H1 (cell line): ENCODE measurements around the gene RHBDF1. TPM values are rescaled to one million over a fixed set of nuclear protein-coding genes. Genes with fewer than 3 reads are reported as not detected.

Source experiments
- CTCF ChIA-PET: fragments of 300-600 bp; sonication (Branson Sonifier 250); formaldehyde crosslinking; loops from one replicate; lab custom pipeline; 2021; ENCODE audit not compliant: partially characterized antibody; lab: Charles Lee
- POLR2A ChIA-PET: fragments of 300-600 bp; sonication (Branson Sonifier 250); formaldehyde crosslinking; loops from one replicate; lab custom pipeline; 2021; ENCODE audit warnings: inconsistent platforms; ENCODE audit not compliant: partially characterized antibody; lab: Charles Lee
- DNase-seq, 2 experiments: peaks; one replicate each; pipeline versions ENCODE4 v3.0.0 to v3.0.0-alpha.2; 2010 to 2022; ENCODE audit warnings: low spot score in 2 of 2, low read depth in 1 of 2, mixed read lengths in 1 of 2
- FAIRE-seq: peaks from 2 replicates; lab custom pipeline; 2011; peaks lifted over from hg19 to GRCh38; lab: Jason Lieb, UNC
- H2AFZ ChIP-seq: 2 replicates; pipeline ENCODE4 v1.8.1; 2012; ENCODE audit warnings: low read length, inconsistent platforms
- H2AK5ac ChIP-seq: 2 replicates; pipeline ENCODE4 v1.6.1; 2013; ENCODE audit warnings: low read depth, low read length
- H2BK120ac ChIP-seq: replicated peaks from 2 replicates; pipeline ENCODE3; 2013; ENCODE audit warnings: low read depth, low read length, inconsistent platforms
- H2BK12ac ChIP-seq: 2 replicates; pipeline ENCODE4 v1.6.1; 2013; ENCODE audit warnings: low read depth, low read length
- H2BK15ac ChIP-seq: 2 replicates; pipeline ENCODE4 v1.6.1; 2013; ENCODE audit warnings: low read length
- H2BK20ac ChIP-seq: 2 replicates; pipeline ENCODE4 v1.6.1; 2013; ENCODE audit warnings: low read length
- H2BK5ac ChIP-seq: 2 replicates; pipeline ENCODE4 v1.6.1; 2013; ENCODE audit warnings: low read depth, low read length
- H3K14ac ChIP-seq: 2 replicates; pipeline ENCODE4 v1.6.1; 2013; ENCODE audit warnings: inconsistent platforms; ENCODE audit not compliant: insufficient read length
- H3K18ac ChIP-seq: 2 replicates; pipeline ENCODE4 v1.6.1; 2013; ENCODE audit warnings: low read length; ENCODE audit errors: extremely low read depth
- H3K23ac ChIP-seq: 2 replicates; pipeline ENCODE4 v1.6.1; 2013; ENCODE audit warnings: inconsistent platforms; ENCODE audit not compliant: insufficient read length
- H3K23me2 ChIP-seq: 2 replicates; pipeline ENCODE4 v1.6.1; 2013; ENCODE audit warnings: low read depth, low read length
- H3K27ac ChIP-seq: 2 replicates; pipeline ENCODE4 v1.6.1; 2011; ENCODE audit warnings: low read depth, low read length, inconsistent platforms
- H3K27me3 ChIP-seq, 4 experiments: replicated peaks in 1 of 4; 1 replicate in 1 of 4; 2 replicates in 3 of 4; pipeline versions ENCODE4 v1.6.1 to v1.8.1; 2011 to 2013; ENCODE audit warnings: low read length in 3 of 4, mild to moderate bottlenecking in 3 of 4, inconsistent platforms in 2 of 4, mixed read lengths in 2 of 4, moderate library complexity in 1 of 4; ENCODE audit not compliant: control insufficient read depth in 3 of 4, insufficient read depth in 3 of 4; ENCODE audit errors: extremely low read depth in 1 of 4
- H3K36me3 ChIP-seq, 4 experiments: 2 replicates each; pipeline versions ENCODE4 v1.6.1 to v1.8.1; 2011 to 2013; ENCODE audit warnings: mild to moderate bottlenecking in 4 of 4, low read length in 3 of 4, moderate library complexity in 2 of 4, control low read depth in 1 of 4, inconsistent platforms in 1 of 4; ENCODE audit not compliant: insufficient read depth in 4 of 4, control insufficient read depth in 2 of 4
- H3K4ac ChIP-seq: replicated peaks from 2 replicates; pipeline ENCODE3; 2013; ENCODE audit warnings: low read length, low read depth, mixed read lengths, inconsistent platforms; ENCODE audit not compliant: insufficient read length
- H3K4me1 ChIP-seq, 4 experiments: replicated peaks in 1 of 4; 1 replicate in 1 of 4; 2 replicates in 3 of 4; pipeline versions ENCODE4 v1.6.1 to v1.8.1; 2011 to 2013; ENCODE audit warnings: low read length in 3 of 4, inconsistent platforms in 2 of 4, mixed read lengths in 1 of 4; ENCODE audit not compliant: insufficient read depth in 4 of 4, control insufficient read depth in 3 of 4
- H3K4me2 ChIP-seq, 2 experiments: 2 replicates each; pipeline versions ENCODE4 v1.6.1 to v1.8.1; 2011 to 2013; ENCODE audit warnings: low read depth in 2 of 2, low read length in 2 of 2, control low read depth in 1 of 2, inconsistent platforms in 1 of 2, mild to moderate bottlenecking in 1 of 2; ENCODE audit not compliant: insufficient read depth in 1 of 2
- H3K4me3 ChIP-seq, 4 experiments: fragments of 200-600, 300-600 bp in 1 of 4; sonication (generic), shearing (Covaris generic), sonication (Bioruptor Twin) in 1 of 4; 2 replicates each; pipeline versions ENCODE4 v1.5.1 to v1.8.1; 2011 to 2016; ENCODE audit warnings: low read length in 4 of 4, low read depth in 3 of 4, control low read depth in 2 of 4, inconsistent platforms in 2 of 4, mild to moderate bottlenecking in 2 of 4, mixed read lengths in 1 of 4, moderate library complexity in 1 of 4; ENCODE audit not compliant: insufficient read depth in 2 of 4; ENCODE audit errors: extremely low read depth in 1 of 4
- H3K56ac ChIP-seq: replicated peaks from 2 replicates; pipeline ENCODE3; 2013; ENCODE audit warnings: low read depth, mild to moderate bottlenecking, mixed read lengths, low read length, inconsistent platforms; ENCODE audit not compliant: insufficient read length
- H3K79me1 ChIP-seq: 2 replicates; pipeline ENCODE4 v1.6.1; 2013; ENCODE audit warnings: low read depth, low read length, control low read depth
- H3K79me2 ChIP-seq, 2 experiments: 2 replicates each; pipeline versions ENCODE4 v1.6.1 to v1.8.1; 2012 to 2013; ENCODE audit warnings: low read length in 2 of 2, mild to moderate bottlenecking in 2 of 2, inconsistent platforms in 1 of 2; ENCODE audit not compliant: insufficient read depth in 2 of 2, control insufficient read depth in 1 of 2
- H3K9ac ChIP-seq, 4 experiments: replicated peaks in 1 of 4; 1 replicate in 1 of 4; 2 replicates in 3 of 4; pipeline versions ENCODE4 v1.6.1 to v1.8.1; 2011 to 2013; ENCODE audit warnings: low read depth in 3 of 4, low read length in 3 of 4, control low read depth in 2 of 4, mild to moderate bottlenecking in 2 of 4, moderate library complexity in 2 of 4, inconsistent platforms in 1 of 4; ENCODE audit errors: extremely low read depth in 1 of 4
- H3K9me3 ChIP-seq, 2 experiments: 2 replicates each; pipeline versions ENCODE4 v1.6.1 to v1.8.1; 2012 to 2013; ENCODE audit warnings: mild to moderate bottlenecking in 2 of 2, moderate library complexity in 2 of 2, control low read depth in 1 of 2, inconsistent platforms in 1 of 2, low read depth in 1 of 2, low read length in 1 of 2, mixed read lengths in 1 of 2; ENCODE audit not compliant: insufficient read depth in 2 of 2
- H4K20me1 ChIP-seq, 2 experiments: replicated peaks in 1 of 2; 2 replicates each; pipeline versions ENCODE3 to v1.8.1; 2011 to 2013; ENCODE audit warnings: inconsistent platforms in 2 of 2, low read length in 2 of 2, mild to moderate bottlenecking in 1 of 2; ENCODE audit not compliant: insufficient read depth in 2 of 2, control insufficient read depth in 1 of 2
- H4K5ac ChIP-seq: 2 replicates; pipeline ENCODE4 v1.6.1; 2013; ENCODE audit warnings: low read length, low read depth, mixed read lengths, inconsistent platforms; ENCODE audit not compliant: insufficient read length
- H4K8ac ChIP-seq: 2 replicates; pipeline ENCODE4 v1.8.0; 2013; ENCODE audit warnings: mild to moderate bottlenecking, moderate library complexity, low read length, inconsistent platforms; ENCODE audit not compliant: insufficient read depth; ENCODE audit errors: extremely low read depth
- H4K91ac ChIP-seq: replicated peaks from 2 replicates; pipeline ENCODE3; 2013; ENCODE audit warnings: low read length, mixed read lengths, inconsistent platforms; ENCODE audit not compliant: insufficient read length
- ASH2L ChIP-seq: fragments of 200-600, 300-600 bp; sonication (generic); IDR thresholded peaks from one replicate; pipeline ENCODE4 v1.7.1; 2017; ENCODE audit warnings: low read length
- BRCA1 ChIP-seq: IDR thresholded peaks from 2 replicates; pipeline ENCODE4 v1.6.1; 2012; ENCODE audit warnings: low read depth, low read length, improper control_type of control experiment
- CHD2 ChIP-seq: IDR thresholded peaks from 2 replicates; pipeline ENCODE4 v1.6.1; 2012; ENCODE audit warnings: low read length, improper control_type of control experiment
- GABPA ChIP-seq: IDR thresholded peaks from 2 replicates; pipeline ENCODE4 v1.6.1; 2011; ENCODE audit warnings: mild to moderate bottlenecking, low read length, moderate library complexity, borderline replicate concordance; ENCODE audit not compliant: insufficient read depth
- GTF2F1 ChIP-seq: IDR thresholded peaks from 2 replicates; pipeline ENCODE4 v1.6.1; 2012; ENCODE audit warnings: low read depth, low read length, improper control_type of control experiment, borderline replicate concordance
- KDM5A ChIP-seq: fragments of 200-600 bp; IDR thresholded peaks from 2 replicates; pipeline ENCODE4 v1.7.1; 2012; ENCODE audit warnings: mild to moderate bottlenecking, low read length, inconsistent platforms, mixed read lengths
- TCF12 ChIP-seq: IDR thresholded peaks from 2 replicates; pipeline ENCODE4 v1.6.1; 2011; ENCODE audit warnings: low read depth, mild to moderate bottlenecking, low read length
- WGBS, 2 experiments: shearing (Covaris generic) in 1 of 2; methylation state at CpG; one replicate each; pipeline versions ENCODE4 v1.1.6 to v1.1.7; 2013 to 2015; ENCODE audit warnings: low lambda C conversion rate in 2 of 2, mixed read lengths in 2 of 2, inconsistent platforms in 1 of 2, low coverage in 1 of 2, missing lambda C conversion rate in 1 of 2; ENCODE audit not compliant: insufficient replicate concordance in 2 of 2, insufficient coverage in 1 of 2, insufficient read length in 1 of 2; ENCODE audit errors: extremely low coverage in 1 of 2, missing lambda C conversion rate in 1 of 2; 5-methylcytosine and 5-hydroxymethylcytosine counted together
- polyA plus RNA-seq, 7 experiments: library from polyadenylated mRNA; depleted of rRNA in 3 of 7; stranded (reverse) in 5 of 7; unstranded in 2 of 7; fragments of >200 nt in 5 of 7; fragments of 200-250 nt in 2 of 7; gene quantifications; 1 replicate in 5 of 7; 2 replicates in 1 of 7; 4 replicates in 1 of 7; pipeline versions ENCODE4 v1.2.1 to v1.2.3, GENCODE V29; 2011 to 2013; ENCODE audit warnings: missing spikeins in 2 of 7, mixed read lengths in 2 of 7
- total RNA-seq: library from RNA; stranded (reverse); fragmentation: NEBNext Ultra II Directional; extraction: Animal tissue kit (Norgen Biotek cat#: 25700); gene quantifications from 2 replicates; pipeline ENCODE4 v1.2.1, GENCODE V29; 2021

Gene RHBDF1
- total and polyA plus RNA-seq, 2 of the 8 experiments (the other 6 are each of a cell fraction or from before 2014, with no cell fraction given) = 37.4 to 51.6 TPM

DNA sequence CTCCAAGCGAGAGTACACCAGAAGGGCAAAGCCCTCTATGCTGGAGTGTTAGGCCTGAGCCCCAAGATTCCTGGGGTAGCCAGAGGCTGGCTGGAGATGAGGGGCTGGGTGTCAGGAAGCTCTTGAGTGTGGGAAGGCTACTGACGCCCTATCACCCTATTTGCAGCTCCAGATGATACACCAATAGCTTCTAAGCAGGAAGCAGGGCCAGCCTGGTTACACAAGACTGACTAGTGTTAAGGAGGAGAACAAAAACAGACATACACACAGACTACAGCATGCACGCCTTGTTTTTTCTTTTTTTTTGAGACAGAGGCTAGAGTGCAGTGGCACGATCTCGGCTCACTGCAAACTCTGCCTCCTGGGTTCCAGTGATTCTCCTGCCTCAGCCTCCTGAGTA is 34.9 kb downstream of the RHBDF1 start:
- DNase-seq (no peak), FAIRE-seq (no peak)
- H3K36me3 ChIP-seq = peaks cover 3 to 19% (median 14%) of the 10 kb centered on the region in 4 experiments; a peak in 6 of 8 replicates
- no peak overlapping the region for H4K8ac ChIP-seq
- no peaks in the 10 kb centered on the region for H3K27me3 ChIP-seq
- peaks cover 2% of the 10 kb centered on the region; the same call in 1 of the 2 replicates for H3K23me2 ChIP-seq
- no peak overlapping the region for H3K56ac ChIP-seq
- CTCF ChIA-PET = interaction anchor here (0.6 kb wide), 2 partner anchors 563 to 766 kb away, joined by 3 to 4 read pairs; no protein-coding TSS in a partner anchor
- H3K9me3 ChIP-seq = no peaks in the 10 kb centered on the region; a peak in 1 of 4 replicates
- no peak overlapping the region for H2BK5ac ChIP-seq
- no peak overlapping the region for H3K4me3 ChIP-seq
- H3K23ac ChIP-seq = no peak overlapping the region
- 89% methylated on average over 5 of the region's 5 CpGs; no CpG with 5 or more reads in 1 of the 2 experiments for WGBS, 2 experiments
- H3K14ac ChIP-seq = no peak overlapping the region
- no peak overlapping the region for H4K5ac ChIP-seq
- H2BK15ac ChIP-seq = no peak overlapping the region
- no peak overlapping the region for H4K91ac ChIP-seq
- no peak overlapping the region for H3K18ac ChIP-seq
- POLR2A ChIA-PET = interaction anchor here (1.1 to 1.5 kb wide), 4 partner anchors 9 to 27 kb away, joined by 3 to 6 read pairs (median 4); partner anchors contain the start of genes POLR3K and SNRNP25
- no peak overlapping the region for H2AK5ac ChIP-seq
- H3K9ac ChIP-seq = no peak overlapping the region
- H3K4me1 ChIP-seq = no peaks in the 10 kb centered on the region; a peak in 1 of 7 replicates
- H4K20me1 ChIP-seq = peaks cover 0 to 18% of the 10 kb centered on the region in 2 experiments
- H3K79me1 ChIP-seq = no peaks in the 10 kb centered on the region
- no peak overlapping the region for H2BK12ac ChIP-seq
- no peak overlapping the region for H3K4ac ChIP-seq
- H3K27ac ChIP-seq = no peak overlapping the region
- no peak overlapping the region for H2BK120ac ChIP-seq
- no peak overlapping the region for H2BK20ac ChIP-seq
- H3K79me2 ChIP-seq = no peaks in the 10 kb centered on the region
- H3K4me2 ChIP-seq = no peak overlapping the region
- H2AFZ ChIP-seq = no peak overlapping the region
- no peak for TF ChIP-seq GTF2F1
- TF ChIP-seq BRCA1 = no peak
- TF ChIP-seq CHD2 = no peak
- no peak for TF ChIP-seq TCF12
- no peak for TF ChIP-seq ASH2L
- TF ChIP-seq GABPA = no peak
- no peak for TF ChIP-seq KDM5A
